Heart left ventricle (tissue), 16 donors: ENCODE data around the gene CD300LD. TPM values are rescaled to one million over a fixed set of nuclear protein-coding genes. Genes with fewer than 3 reads are reported as not detected.

Source experiments
- ATAC-seq, 4 donors: fragments of 200-7000 bp; cut with Tn5 transposase; one replicate each; pipeline ENCODE4 v1.9.1; 2020 to 2022; ENCODE audit warnings: moderate library complexity in 4 of 4, mild to moderate bottlenecking in 3 of 4, moderate number of reproducible peaks in 1 of 4
- DNase-seq, 5 donors: peaks; one replicate each; pipeline ENCODE4 v3.0.0-alpha.2; 2020
- H3K27ac ChIP-seq, 12 donors: fragments of 200-600 bp; sonication (generic) in 4 of 12; one replicate each; pipeline versions ENCODE4 v1.5.0 to v1.8.0; 2016 to 2022; ENCODE audit warnings: mild to moderate bottlenecking in 2 of 12
- H3K27me3 ChIP-seq, 9 donors: fragments of 200-600 bp; sonication (generic) in 2 of 9; one replicate each; pipeline versions ENCODE4 v1.5.1 to v1.8.0; 2016 to 2022; ENCODE audit warnings: mild to moderate bottlenecking in 3 of 9
- H3K36me3 ChIP-seq, 9 donors: fragments of 200-600 bp; sonication (generic) in 2 of 9; one replicate each; pipeline versions ENCODE4 v1.5.0 to v1.8.0; 2018 to 2022; ENCODE audit warnings: mild to moderate bottlenecking in 2 of 9
- H3K4me1 ChIP-seq, 12 donors: fragments of 200-600 bp; sonication (generic) in 4 of 12; one replicate each; pipeline versions ENCODE4 v1.5.0 to v1.8.0; 2016 to 2022; ENCODE audit warnings: mild to moderate bottlenecking in 3 of 12
- H3K4me3 ChIP-seq, 12 donors: fragments of 200-600 bp; sonication (generic) in 4 of 12; one replicate each; pipeline versions ENCODE4 v1.5.0 to v1.8.0; 2017 to 2022; ENCODE audit warnings: mild to moderate bottlenecking in 9 of 12, moderate library complexity in 4 of 12
- H3K9me3 ChIP-seq, 12 donors: fragments of 200-600 bp; sonication (generic) in 4 of 12; one replicate each; pipeline versions ENCODE4 v1.5.0 to v1.8.0; 2016 to 2022; ENCODE audit warnings: mild to moderate bottlenecking in 1 of 12
- CTCF ChIP-seq, 12 donors: fragments of 200-600 bp; sonication (generic) in 4 of 12; IDR thresholded peaks; one replicate each; pipeline versions ENCODE4 v1.5.0 to v1.8.0; 2018 to 2022; ENCODE audit warnings: antibody characterized with exemption in 12 of 12, mild to moderate bottlenecking in 5 of 12
- POLR2A ChIP-seq, 2 donors: fragments of 450-650 bp; IDR thresholded peaks; one replicate each; pipeline ENCODE4 v1.6.1; 2017; ENCODE audit warnings: antibody characterized with exemption in 2 of 2, mild to moderate bottlenecking in 2 of 2, moderate library complexity in 2 of 2
- WGBS, 4 donors: extraction: QIAGEN DNeasy Blood & Tissue Kit in 2 of 4; methylation state at CpG; one replicate each; pipeline versions ENCODE4 v1.1.5 to v1.1.7; 2013 to 2018; 5-methylcytosine and 5-hydroxymethylcytosine counted together
- intact Hi-C, 10 donors: fragments of 100-400 bp; cut with DNase I; formaldehyde crosslinking; loops; one replicate each; pipeline versions ENCODE4 v1.11.1 to v1.14.2; 2022
- polyA plus RNA-seq, 2 donors: library from polyadenylated mRNA; stranded (reverse); fragments of 200-250 nt; gene quantifications; one replicate each; pipeline ENCODE4 v1.2.3, GENCODE V29; 2013
- total RNA-seq, 9 donors: library from RNA; depleted of rRNA in 2 of 9; stranded (reverse); fragments of >200 nt in 2 of 9; fragmentation: NEBNext Ultra II Directional in 3 of 9; extraction: Animal tissue kit (Norgen Biotek cat#: 25700) in 3 of 9; gene quantifications; one replicate each; pipeline versions ENCODE4 v1.1.0 to v1.2.4, GENCODE V29; 2016 to 2023
- donor health status: ischemic (EF 13 %, LVEDD 7.1; RV severe dilation, severe dysfunction).
- donor health status: healthy with polysubstance abuse.
- donor health status: DM: no; HTN: yes; CAD: no.
- donor health status: DM: no; HTN: no; CAD: no.
- donor health status: ischemic (EF 25% LVEDD 6.9; RV normal size, moderate dysfunction).
- donor health status: ischemic (EF 25% LVEDD 5.7; RV mildly dilated, moderate dysfunction).
- donor health status: healthy.
- donor health status: DM: yes; HTN: yes; CAD: no.
- donor health status: ischemic (EF 35%, LVEDD 5.7; RV mildly dilated, moderate dysfunction).
- donor health status: nonischemic (EF 11% LVEDD 7.7; RV severe dilation, severe dysfunction).
- donor health status: DM: yes; HTN: yes; CAD: no.
- donor health status: PGD.
- donor health status: ischemic (EF 29% LVEDD 5.4; RV normal size, mild dysfunction).
- donor health status: nonischemic (EF 23%, LVEDD 6.1; RV moderate dilation, normal function).

Gene CD300LD
- total and polyA plus RNA-seq, 11 donors: not detected

DNA sequence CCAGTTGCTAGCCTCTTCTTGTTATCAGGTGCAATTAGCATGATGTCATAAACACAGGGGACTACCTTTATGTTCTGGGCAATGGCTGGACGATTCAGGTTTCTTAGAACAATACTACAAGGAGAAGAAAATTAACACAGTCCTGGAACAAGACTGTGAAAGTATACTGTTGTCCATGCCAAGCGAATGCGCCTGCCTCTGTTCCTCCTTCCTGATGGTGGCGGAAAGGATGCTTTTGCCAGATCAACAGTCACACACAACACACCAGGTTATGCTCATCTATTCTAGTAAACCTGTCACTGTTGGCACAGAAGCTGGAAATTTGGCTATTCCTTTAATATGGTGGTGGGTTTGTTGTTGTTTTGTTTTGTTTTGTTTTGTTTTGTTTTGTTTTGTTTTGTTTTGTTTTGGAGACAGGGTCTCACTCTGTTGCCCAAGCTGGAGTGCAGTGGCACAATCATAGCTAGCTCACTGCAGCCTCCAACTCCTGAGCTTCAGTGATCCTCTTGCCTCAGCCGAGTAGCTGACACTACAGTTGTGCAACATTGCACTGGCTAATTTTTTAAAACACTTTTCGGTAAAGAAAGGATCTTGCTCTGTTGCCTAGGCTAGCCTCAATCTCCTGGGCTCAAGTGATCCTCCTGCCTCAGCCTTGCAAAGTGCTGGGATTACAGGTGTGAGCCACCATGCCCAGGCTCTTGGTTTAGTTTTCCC, 3.1 kb upstream of the CD300LD start:
- TF ChIP-seq CTCF (IDR thresholded peaks at IDR 0.05) (no peak), POLR2A (IDR thresholded peaks at IDR 0.05) (no peak)
- H3K36me3 ChIP-seq: no peaks in the 10 kb centered on the region
- H3K4me1 ChIP-seq: peaks cover 0 to 25% (median 0%) of the 10 kb centered on the region in 12 donors
- no peak overlapping the region for H3K4me3 ChIP-seq
- DNase-seq (no peak), ATAC-seq (no peak)
- intact Hi-C loops: no loop called here
- no peak overlapping the region for H3K27ac ChIP-seq
- H3K27me3 ChIP-seq: peaks cover 0 to 31% (median 3%) of the 10 kb centered on the region in 9 donors
- H3K9me3 ChIP-seq: peaks cover 0 to 3% (median 0%) of the 10 kb centered on the region in 12 donors
- WGBS, 4 donors: 61 to 86% (median 63%) methylated on average over 6 of the region's 6 CpGs

- peaks cover 0 to 27% (median 3%) of the 10 kb centered on the region in 9 donors for H3K27me3 ChIP-seq
- intact Hi-C loops: no loop called here
- DNase-seq: no peak
- H3K4me3 ChIP-seq: no peak overlapping the region
- no peak overlapping the region for H3K27ac ChIP-seq
- WGBS, 4 donors: 59 to 80% (median 69%) methylated on average over 1 of the region's 1 CpG
- H3K4me1 ChIP-seq: peaks cover 0 to 8% (median 0%) of the 10 kb centered on the region in 12 donors
- TF ChIP-seq CTCF (IDR thresholded peaks at IDR 0.05) (no peak), POLR2A (IDR thresholded peaks at IDR 0.05) (no peak)
- no peaks in the 10 kb centered on the region for H3K36me3 ChIP-seq
- peaks cover 0 to 3% (median 0%) of the 10 kb centered on the region in 12 donors for H3K9me3 ChIP-seq
- no peak for ATAC-seq
Measured at GRCh38 chr17:74591503-74591902, 580 bp downstream of the CD300LD start.

GRCh38 chr17:74585711-74586110, 6.4 kb downstream of the CD300LD start:
- Histone ChIP-seq H3K27me3 (peaks cover 0 to 9% (median 0%) of the 10 kb centered on the region in 9 donors), H3K9me3 (peaks cover 0 to 3% (median 0%) of the 10 kb centered on the region in 12 donors), H3K27ac (no peak overlapping the region), H3K36me3 (no peaks in the 10 kb centered on the region), H3K4me3 (no peak overlapping the region), H3K4me1 (no peaks in the 10 kb centered on the region)
- WGBS, 4 donors: 59 to 72% (median 64%) methylated on average over 5 of the region's 5 CpGs
- ATAC-seq: no peak
- no peak for TF ChIP-seq CTCF (IDR thresholded peaks at IDR 0.05)
- TF ChIP-seq POLR2A (IDR thresholded peaks at IDR 0.05): no peak
- intact Hi-C loops: no loop called here
- no peak for DNase-seq

DNA sequence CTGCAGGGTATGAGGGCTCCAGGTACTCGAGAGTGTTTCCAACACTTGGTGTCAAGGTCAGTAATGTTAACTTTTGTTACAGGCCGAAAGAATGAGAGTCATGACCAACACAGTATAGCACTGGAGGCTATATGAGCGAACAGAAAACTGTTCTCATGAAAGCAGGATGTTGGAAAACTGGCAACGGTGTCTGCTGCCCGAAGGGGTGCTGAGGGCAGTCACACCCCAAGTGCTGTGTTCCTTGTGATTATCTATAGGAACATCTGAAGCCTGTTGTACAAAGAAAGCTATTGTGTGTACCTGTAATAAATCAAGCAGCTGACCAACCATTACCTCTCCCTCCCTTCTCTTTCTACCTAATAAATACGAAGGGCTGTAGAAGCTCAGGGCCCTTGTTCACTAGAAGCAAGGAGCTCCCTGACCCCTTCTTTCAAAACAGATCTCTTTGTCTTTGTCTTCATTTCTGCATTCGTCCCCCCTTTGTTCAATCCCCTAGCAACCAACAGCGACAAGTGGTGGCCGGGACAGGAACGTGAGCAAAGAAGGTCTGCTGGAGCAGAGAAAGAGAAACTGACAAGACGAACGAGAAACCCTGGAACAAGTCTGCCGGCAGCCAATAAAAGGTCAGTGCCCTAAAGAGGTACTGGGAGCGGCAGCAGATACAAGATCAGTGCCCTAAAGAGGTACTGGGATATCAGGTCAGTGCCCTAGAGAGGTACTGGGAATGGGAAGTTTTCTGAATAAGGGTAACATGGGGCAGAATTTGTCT, 7.6 kb downstream of the CD300LD start:
- Histone ChIP-seq H3K27me3 (peaks cover 0 to 4% (median 0%) of the 10 kb centered on the region in 9 donors), H3K9me3 (peaks cover 0 to 3% (median 0%) of the 10 kb centered on the region in 12 donors), H3K36me3 (no peaks in the 10 kb centered on the region), H3K27ac (no peak overlapping the region), H3K4me3 (no peak overlapping the region), H3K4me1 (peaks cover 0 to 7% (median 0%) of the 10 kb centered on the region in 12 donors)
- WGBS, 4 donors: 68 to 88% (median 80%) methylated on average over 14 of the region's 14 CpGs
- TF ChIP-seq POLR2A (IDR thresholded peaks at IDR 0.05): no peak
- no peak for TF ChIP-seq CTCF (IDR thresholded peaks at IDR 0.05)
- DNase-seq: no peak
- intact Hi-C loops: no loop called here
- no peak for ATAC-seq
